ENCODE results near the gene TMPRSS9. TPM values are rescaled to one million over a fixed set of nuclear protein-coding genes. Genes with fewer than 3 reads are reported as not detected.

The TMPRSS9 gene
- total and polyA plus RNA-seq, 2 of the 13 experiments (the other 11 are each of a cell fraction or from before 2014, with no cell fraction given) = 2.5 to 5.2 TPM

GRCh38 chr19:2319551-2319950 is 40.5 kb upstream of the TMPRSS9 start:
- WGBS (ENCODE audit: low lambda C conversion rate) = 90% methylated on average over 13 of the region's 20 CpGs
- Histone ChIP-seq H3K79me2 (ENCODE audit: insufficient read depth, low read length) (no peaks in the 10 kb centered on the region), H3K4me1 (ENCODE audit: insufficient read depth, low read length) (peaks cover 30% of the 10 kb centered on the region), H3K4me3 (replicated peaks in 1 of 3; ENCODE audit: insufficient read depth in 1 of 3, low read depth in 2 of 3, low read length in 3 of 3) (no peak overlapping the region), H3K4me2 (ENCODE audit: low read depth, low read length) (no peak overlapping the region), H3K9me3 (ENCODE audit: low read length) (peaks cover 9% of the 10 kb centered on the region), H3K9ac (ENCODE audit: insufficient read depth, low read depth, low read length) (no peak overlapping the region), H3K27me3 (ENCODE audit: control insufficient read depth in 1 of 2, insufficient read depth in 2 of 2, low read length in 2 of 2) (0 out of 5 replicates have a peak, but pooled peaks cover 0 to 3% of the 10 kb centered on the region in 2 experiments), H2AFZ (ENCODE audit: low read length) (no peak overlapping the region), H3K27ac (ENCODE audit: extremely low read length, insufficient read depth, low read length) (no peak overlapping the region), H3K36me3 (replicated peaks in 1 of 2; ENCODE audit: control insufficient read depth in 1 of 2, insufficient read depth in 2 of 2, low read length in 2 of 2) (peaks cover 1 to 19% of the 10 kb centered on the region in 2 experiments; a peak in 4 of 5 replicates), H4K20me1 (ENCODE audit: insufficient read depth, low read length) (no peaks in the 10 kb centered on the region)
- ATAC-seq = no peak
- FAIRE-seq = no peak
- ChIA-PET CTCF (ENCODE audit: low intra/inter-chr PET ratio, low total read pairs) (no interaction called here), POLR2A (interaction anchor here (0.6 to 1.2 kb wide), 2 partner anchors 8 to 65 kb away, joined by 3 read pairs; no protein-coding TSS in a partner anchor)
- no peak for TF ChIP-seq ARNT (IDR thresholded peaks at IDR 0.05)
- no peak for TF ChIP-seq ZNF224 (CRISPR knock-in tag; IDR thresholded peaks at IDR 0.05)
- no peak for TF ChIP-seq SYNCRIP (IDR thresholded peaks at IDR 0.05; ENCODE audit: insufficient read depth, low read depth, low read length)
- no peak for TF ChIP-seq TMF1 (CRISPR knock-in tag; IDR thresholded peaks at IDR 0.05; ENCODE audit: low read depth)
- no TSS peak for BruUV-seq (replicated peaks)
- intact Hi-C loops (cut with micrococcal nuclease; ENCODE audit: unreplicated experiment) = loop anchor here (10.0 kb wide), 2 partner anchors 85 to 295 kb away; partner anchors contain the start of genes PLEKHJ1 and SF3A2
- no peak for DNase-seq (ENCODE audit: low spot score)
- in situ Hi-C loops (cut with HindIII; ENCODE audit: extremely low pct_ligation_motif_present, low pct_unique_long_range_greater_than_20kb) = loop anchor here (5.0 to 10.0 kb wide), 3 partner anchors 42 to 165 kb away; partner anchors contain the start of genes AP3D1, PLEKHJ1 and SF3A2

GRCh38 chr19:2320049-2320448 is 40.0 kb upstream of the TMPRSS9 start:
- in situ Hi-C loops (cut with HindIII; ENCODE audit: extremely low pct_ligation_motif_present, low pct_unique_long_range_greater_than_20kb) = no loop called here
- no TSS peak for BruUV-seq (replicated peaks)
- peaks cover 4% of the 10 kb centered on the region for H3K9me3 ChIP-seq (ENCODE audit: low read length)
- CTCF ChIA-PET (ENCODE audit: low intra/inter-chr PET ratio, low total read pairs) = no interaction called here
- no peak for FAIRE-seq
- peaks cover 30% of the 10 kb centered on the region for H3K4me1 ChIP-seq (ENCODE audit: insufficient read depth, low read length)
- no peak for DNase-seq (ENCODE audit: low spot score)
- H3K4me2 ChIP-seq (ENCODE audit: low read depth, low read length) = no peak overlapping the region
- H4K20me1 ChIP-seq (ENCODE audit: insufficient read depth, low read length) = no peaks in the 10 kb centered on the region
- WGBS (ENCODE audit: low lambda C conversion rate) = 66% methylated on average over 12 of the region's 12 CpGs
- H2AFZ ChIP-seq (ENCODE audit: low read length) = no peak overlapping the region
- no peak overlapping the region for H3K4me3 ChIP-seq (replicated peaks in 1 of 3; ENCODE audit: insufficient read depth in 1 of 3, low read depth in 2 of 3, low read length in 3 of 3)
- 0 out of 5 replicates have a peak, but pooled peaks cover 0 to 3% of the 10 kb centered on the region in 2 experiments for H3K27me3 ChIP-seq (ENCODE audit: control insufficient read depth in 1 of 2, insufficient read depth in 2 of 2, low read length in 2 of 2)
- H3K36me3 ChIP-seq (replicated peaks in 1 of 2; ENCODE audit: control insufficient read depth in 1 of 2, insufficient read depth in 2 of 2, low read length in 2 of 2) = peaks cover 2 to 24% of the 10 kb centered on the region in 2 experiments; a peak in 4 of 5 replicates
- H3K27ac ChIP-seq (ENCODE audit: extremely low read length, insufficient read depth, low read length) = no peak overlapping the region
- no peaks in the 10 kb centered on the region for H3K79me2 ChIP-seq (ENCODE audit: insufficient read depth, low read length)
- intact Hi-C loops (cut with micrococcal nuclease; ENCODE audit: unreplicated experiment) = no loop called here
- no peak overlapping the region for H3K9ac ChIP-seq (ENCODE audit: insufficient read depth, low read depth, low read length)
- no peak for ATAC-seq
- POLR2A ChIA-PET = interaction anchor here (0.6 kb wide), 1 partner anchor 65 kb away, joined by 3 read pairs; no protein-coding TSS in a partner anchor
- TF ChIP-seq SIX1 (CRISPR knock-in tag; IDR thresholded peaks at IDR 0.05; ENCODE audit: borderline replicate concordance) (no peak), SUZ12 (IDR thresholded peaks at IDR 0.05; ENCODE audit: low read depth, low read length) (no peak), ELF1 (CRISPR knock-in tag; IDR thresholded peaks at IDR 0.05) (no peak), ZNF746 (CRISPR knock-in tag; IDR thresholded peaks at IDR 0.05) (no peak), ATF3 (CRISPR knock-in tag; IDR thresholded peaks at IDR 0.05) (no peak), NR2F1 (CRISPR knock-in tag; IDR thresholded peaks at IDR 0.05) (no peak), ZNF124 (CRISPR knock-in tag; IDR thresholded peaks at IDR 0.05) (no peak), ZNF205 (CRISPR knock-in tag; IDR thresholded peaks at IDR 0.05) (no peak), FUBP1 (CRISPR knock-in tag; IDR thresholded peaks at IDR 0.05; ENCODE audit: borderline replicate concordance) (no peak), ZNF556 (CRISPR knock-in tag; IDR thresholded peaks at IDR 0.05; ENCODE audit: borderline replicate concordance) (no peak), SP140L (CRISPR knock-in tag; IDR thresholded peaks at IDR 0.05; ENCODE audit: borderline replicate concordance) (no peak), PRPF4 (IDR thresholded peaks at IDR 0.05; ENCODE audit: low read depth, low read length, poor library complexity, severe bottlenecking) (no peak), GTF2F1 (IDR thresholded peaks at IDR 0.05; ENCODE audit: low read length) (no peak), ZNF7 (CRISPR knock-in tag; IDR thresholded peaks at IDR 0.05) (no peak), GATAD2A (CRISPR knock-in tag; IDR thresholded peaks at IDR 0.05) (no peak), ZKSCAN8 (CRISPR knock-in tag; IDR thresholded peaks at IDR 0.05; ENCODE audit: borderline replicate concordance) (no peak)
